GM19452 (cell line): ENCODE measurements around the gene LPCAT1.

Experiments used
- ATAC-seq: cut with Tn5 transposase; IDR thresholded peaks from one replicate; pipeline ENCODE4 v1.9.1; 2021; ENCODE audit not compliant: unreplicated experiment

LPCAT1 gene

GRCh38 chr5:1555011-1555807, 31.4 kb upstream of the LPCAT1 start:
- no peak for ATAC-seq

GRCh38 chr5:1554410-1554967, 30.7 kb upstream of the LPCAT1 start:
- ATAC-seq = no peak

GRCh38 chr5:1553539-1554409, 30.0 kb upstream of the LPCAT1 start:
- no peak for ATAC-seq

- no peak for ATAC-seq
These were observed 28.9 kb upstream of the LPCAT1 start for GRCh38 chr5:1552521-1553255.

GRCh38 chr5:1551426-1552301, 27.9 kb upstream of the LPCAT1 start:
- ATAC-seq = no peak

GRCh38 chr5:1550287-1551076, 26.7 kb upstream of the LPCAT1 start:
- no peak for ATAC-seq

- ATAC-seq = no peak
These were observed 25.8 kb upstream of the LPCAT1 start for GRCh38 chr5:1549475-1550030.

GRCh38 chr5:1548702-1549474, 25.1 kb upstream of the LPCAT1 start:
- ATAC-seq = no peak

GRCh38 chr5:1547655-1548054, 23.9 kb upstream of the LPCAT1 start:
- no peak for ATAC-seq

GRCh38 chr5:1547236-1547635, 23.5 kb upstream of the LPCAT1 start:
- no peak for ATAC-seq

GRCh38 chr5:1546556-1546955, 22.8 kb upstream of the LPCAT1 start:
- ATAC-seq = no peak

- ATAC-seq = no peak
These were observed 22.1 kb upstream of the LPCAT1 start for GRCh38 chr5:1545805-1546355.

GRCh38 chr5:1545126-1545804, 21.5 kb upstream of the LPCAT1 start:
- no peak for ATAC-seq

GRCh38 chr5:1544294-1544961, 20.7 kb upstream of the LPCAT1 start:
- ATAC-seq = no peak

GRCh38 chr5:1543398-1544293, 19.9 kb upstream of the LPCAT1 start:
- ATAC-seq = no peak

GRCh38 chr5:1542781-1543180, 19.0 kb upstream of the LPCAT1 start:
- ATAC-seq = no peak
